Effector CD8-positive, alpha-beta T cell (primary cell): ENCODE results near the gene STEAP4.
"Not testable (repeated sequence)": the region's sequence is repeated elsewhere in the genome, so short reads cannot be mapped to it uniquely, and the experiment has no call there.

Experiments
- DNase-seq: peaks from one replicate; lab custom pipeline; 2025; lab: John Stamatoyannopoulos, UW

Gene STEAP4

DNA sequence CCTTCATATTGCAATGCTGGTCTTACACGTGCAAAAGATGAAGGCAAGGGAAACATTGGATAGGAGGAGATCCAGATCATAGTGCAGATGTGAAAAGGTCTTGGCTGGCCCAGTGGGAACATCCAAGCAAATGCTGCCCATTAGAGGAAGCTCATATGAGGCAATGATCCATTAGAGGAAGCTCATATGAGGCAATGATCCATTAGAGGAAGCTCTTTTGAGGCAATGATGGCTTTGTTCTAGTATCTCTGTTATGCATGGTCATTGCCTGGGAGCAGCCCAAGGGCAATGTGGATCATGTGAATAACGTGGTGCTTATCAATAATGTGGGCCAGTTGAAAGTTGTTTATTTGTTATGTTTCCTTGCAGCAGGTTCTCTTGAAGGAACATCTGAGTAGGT, 37.8 kb downstream of the STEAP4 start:
- no peak for DNase-seq

DNA sequence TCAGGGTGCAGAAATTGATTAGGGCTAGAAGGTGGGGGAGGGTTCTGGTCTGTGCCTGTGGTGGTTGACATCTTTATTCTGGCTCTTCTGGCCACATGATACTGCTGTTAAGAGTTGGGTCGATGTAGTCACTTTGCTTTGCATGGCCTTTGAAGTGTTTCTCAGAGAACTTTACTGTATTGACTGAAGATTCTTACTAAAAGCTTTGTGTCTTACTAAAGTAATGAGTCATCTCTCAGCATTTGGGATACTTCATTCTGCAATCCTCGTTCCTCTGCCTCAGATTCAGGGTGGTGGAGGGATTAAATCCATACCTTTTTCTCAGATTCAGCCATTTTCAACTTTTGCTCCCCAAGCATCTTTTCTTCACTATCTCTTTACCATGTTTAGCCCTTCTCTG, 38.6 kb downstream of the STEAP4 start:
- DNase-seq = no peak

DNA sequence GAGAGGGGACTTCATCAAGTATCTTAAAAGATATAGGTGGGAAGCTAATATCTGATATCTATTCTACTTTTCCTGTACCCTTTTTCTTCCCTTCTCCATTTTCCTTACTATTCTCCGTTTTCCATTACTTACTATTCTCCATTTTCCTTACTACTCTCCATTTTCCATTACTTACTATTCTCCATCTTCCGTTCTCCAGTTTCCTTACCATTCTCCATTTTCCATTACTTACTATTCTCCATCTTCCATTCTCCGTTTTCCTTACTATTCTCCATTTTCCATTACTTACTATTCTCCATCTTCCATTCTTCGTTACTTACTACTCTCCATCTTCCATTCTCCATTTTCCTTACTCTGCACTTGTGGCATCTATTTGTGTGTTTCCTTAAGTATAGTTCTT, 39.3 kb downstream of the STEAP4 start:
- DNase-seq = no peak

DNA sequence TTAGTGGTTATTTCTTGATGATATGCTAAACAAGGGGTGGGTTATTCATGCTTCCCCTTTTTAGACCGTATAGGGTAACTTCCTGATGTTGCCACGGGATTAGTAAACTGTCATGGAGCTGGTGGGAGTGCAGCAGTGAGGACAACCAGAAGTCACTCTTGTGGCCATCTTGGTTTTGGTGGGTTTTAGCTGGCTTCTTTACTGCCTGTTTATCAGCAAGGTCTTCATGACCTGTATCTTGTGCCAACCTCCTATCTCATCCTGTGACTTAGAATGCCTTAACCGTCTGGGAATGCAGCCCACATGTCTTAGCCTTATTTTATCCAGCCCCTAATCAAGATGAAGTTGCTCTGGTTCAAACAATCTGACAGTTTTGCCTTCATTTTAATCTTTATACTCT, 41.7 kb downstream of the STEAP4 start:
- not testable (repeated sequence) for DNase-seq

DNA sequence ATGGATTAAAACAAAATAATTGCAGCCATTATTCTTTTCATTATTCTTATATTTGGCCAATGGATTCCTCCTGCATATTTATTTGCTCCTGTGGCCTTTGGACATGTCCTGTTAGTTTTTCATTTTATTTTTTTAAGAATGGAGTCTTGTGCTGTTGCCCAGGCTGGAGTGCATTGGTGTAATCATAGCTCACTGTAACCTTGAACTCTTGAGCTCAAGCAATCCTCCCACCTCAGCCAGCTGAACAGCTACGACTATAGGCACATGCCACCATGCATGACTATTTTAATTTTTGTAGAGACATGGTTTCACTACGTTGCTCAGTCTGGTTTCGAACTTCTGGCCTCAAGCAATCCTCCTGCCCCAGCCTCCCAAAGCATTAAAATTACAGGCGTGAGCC, 44.1 kb downstream of the STEAP4 start:
- no peak for DNase-seq

DNA sequence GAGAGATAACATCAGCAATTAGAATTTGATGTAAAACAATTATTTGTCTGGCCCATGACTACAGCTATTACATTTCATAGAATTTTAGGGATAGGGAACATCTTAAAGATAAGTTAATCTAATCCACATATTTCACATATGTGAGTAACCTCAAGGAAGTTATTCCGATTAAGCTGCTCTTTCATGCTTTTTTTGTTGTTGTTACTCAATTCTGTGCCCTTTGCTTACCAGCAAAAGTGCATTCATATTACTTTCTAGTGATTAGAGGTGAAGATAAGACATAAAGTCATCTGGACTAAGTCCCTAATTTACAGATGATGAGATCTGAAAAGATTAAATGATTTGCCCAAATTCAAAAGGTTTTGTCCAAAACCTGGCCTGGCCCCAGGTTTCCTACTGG, 46.0 kb downstream of the STEAP4 start:
- DNase-seq = no peak

DNA sequence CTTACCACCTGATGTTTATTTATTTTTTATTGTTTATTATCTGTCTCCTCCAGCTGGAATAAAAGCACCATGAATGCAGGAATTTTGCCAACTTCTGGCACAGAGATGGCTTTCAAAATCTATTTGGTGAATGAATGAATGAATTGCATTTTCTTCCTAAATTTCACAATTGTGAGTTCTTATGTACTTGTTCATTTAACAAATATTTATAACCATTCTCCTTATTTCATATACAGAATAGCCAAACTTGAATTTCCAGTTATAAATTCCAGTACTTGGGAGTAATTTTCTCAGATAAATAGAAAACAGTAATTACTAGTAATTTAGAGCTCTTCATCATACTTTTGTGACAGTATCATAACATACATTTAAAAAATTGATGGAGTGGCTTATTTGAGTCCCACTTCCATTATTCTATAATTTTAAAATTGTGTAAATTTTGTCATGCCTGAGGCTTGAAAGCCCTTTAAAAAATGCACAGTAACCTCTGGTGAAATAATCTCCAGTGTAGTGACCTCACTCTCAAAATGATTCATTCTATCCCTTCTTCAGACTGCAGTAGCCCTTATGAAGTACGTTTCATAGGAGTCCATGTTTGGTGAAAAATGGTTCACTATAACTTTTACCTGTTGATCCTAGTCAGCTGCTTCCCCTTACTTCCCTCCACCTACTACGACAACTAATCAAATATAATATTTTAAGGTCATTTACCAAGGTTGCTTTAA, 46.9 kb downstream of the STEAP4 start:
- no peak for DNase-seq

DNA sequence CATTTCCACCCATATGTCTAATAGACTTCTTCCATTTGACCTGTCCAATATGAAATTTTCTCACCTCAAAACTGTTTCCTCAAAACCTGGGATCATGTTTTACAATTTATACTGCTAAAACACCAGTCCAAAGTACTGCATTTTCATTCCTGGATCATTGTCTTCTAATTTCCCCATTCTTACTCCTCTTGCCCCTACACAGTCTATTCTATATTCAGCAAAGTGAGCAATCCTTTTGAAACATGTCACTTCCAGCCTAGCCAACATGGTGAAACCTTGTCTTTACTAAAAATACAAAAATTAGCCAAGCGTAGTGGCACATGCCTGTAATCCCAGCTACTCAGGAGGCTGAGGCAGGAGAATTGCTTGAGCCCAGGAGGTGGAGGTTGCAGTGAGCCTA, 48.4 kb downstream of the STEAP4 start:
- not testable (repeated sequence) for DNase-seq

DNA sequence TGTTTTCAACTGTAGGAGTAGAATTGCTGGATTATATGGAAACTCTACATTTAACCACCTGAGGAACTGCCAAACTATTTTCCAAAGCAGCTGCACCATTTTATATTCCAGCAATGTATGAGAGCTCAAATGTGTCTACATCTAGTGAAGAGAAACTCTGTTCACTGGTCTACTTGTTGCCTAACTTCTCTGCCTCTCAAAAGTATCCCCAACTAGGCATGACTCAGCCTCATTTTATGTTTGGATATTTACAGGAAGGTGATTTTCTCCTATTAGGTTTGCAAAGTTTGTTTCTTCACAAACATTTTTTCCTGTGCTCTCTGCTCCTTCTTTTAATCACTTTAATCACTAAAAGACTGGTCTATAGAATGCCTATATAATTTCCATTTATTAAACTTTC, 49.8 kb downstream of the STEAP4 start:
- DNase-seq = no peak

DNA sequence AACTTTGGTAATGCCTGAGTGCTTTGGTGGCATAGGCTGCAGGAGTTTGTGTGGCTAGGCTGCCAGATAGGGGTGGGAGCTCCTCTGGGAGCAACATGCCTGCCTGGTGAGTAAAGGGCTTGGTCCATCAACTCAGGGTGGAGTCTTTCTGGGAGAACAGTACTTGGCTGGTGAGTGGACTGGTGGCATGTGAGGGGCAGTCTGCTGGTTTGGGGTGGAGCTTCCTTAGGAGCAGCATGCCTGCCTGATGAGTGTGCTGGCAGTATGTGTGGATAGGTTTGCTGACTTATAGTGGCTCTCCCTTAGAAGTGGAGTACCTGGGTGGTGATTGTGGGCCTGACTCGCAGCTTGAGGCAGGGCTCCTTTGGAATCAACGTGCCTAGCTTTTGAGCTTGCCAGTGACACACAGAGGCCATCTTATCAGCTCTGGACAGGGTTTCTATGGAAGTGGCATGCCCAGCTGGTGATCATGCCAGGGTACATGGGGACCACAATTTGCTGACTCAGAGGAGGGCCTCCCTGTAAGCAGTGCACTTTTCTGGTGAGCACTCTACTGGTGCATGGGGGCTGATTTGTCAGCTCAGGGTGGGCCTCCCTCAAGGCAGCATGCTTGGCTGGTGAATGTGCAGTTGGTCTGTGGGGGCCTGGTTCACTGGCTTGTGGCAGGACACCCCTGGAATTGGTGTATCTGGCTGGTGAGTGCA, 51.8 kb downstream of the STEAP4 start:
- no peak for DNase-seq

DNA sequence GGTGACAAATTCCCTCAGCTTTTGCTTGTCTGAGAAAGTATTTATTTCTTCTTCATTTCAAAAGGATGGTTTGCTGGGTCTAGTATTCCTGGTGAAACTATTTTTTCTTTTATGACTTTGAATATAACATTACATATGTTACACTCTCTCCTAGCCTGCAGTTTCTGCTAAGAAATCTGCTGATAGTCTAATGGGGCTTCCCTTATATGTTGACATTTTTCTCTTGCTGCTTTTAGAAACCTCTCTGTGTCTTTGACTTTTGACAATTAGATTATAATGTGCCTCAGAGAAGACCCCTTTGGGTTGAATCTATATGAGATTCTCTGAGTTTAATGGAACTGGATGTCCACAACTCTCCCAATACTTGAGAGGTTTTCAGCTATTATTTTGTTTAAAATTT, 53.1 kb downstream of the STEAP4 start:
- no peak for DNase-seq

DNA sequence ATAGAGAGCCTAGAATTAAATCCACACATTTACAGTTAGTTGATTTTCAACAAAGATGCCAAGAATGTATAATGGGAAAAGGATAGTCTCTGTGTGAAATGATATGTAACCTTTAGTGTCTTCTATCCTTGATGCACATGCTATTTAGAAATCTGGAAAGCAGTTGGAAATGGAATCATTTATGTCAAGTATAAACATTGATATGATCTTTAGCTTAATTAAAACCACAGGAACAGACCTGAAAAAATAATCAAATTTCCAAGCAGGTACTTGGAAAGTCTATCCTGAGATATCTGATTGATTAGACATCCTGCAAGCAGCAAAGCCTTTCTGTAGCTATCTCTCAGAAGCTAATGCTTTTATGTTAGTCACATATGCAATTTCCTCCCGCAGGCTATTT, 62.4 kb downstream of the STEAP4 start:
- DNase-seq = no peak

DNA sequence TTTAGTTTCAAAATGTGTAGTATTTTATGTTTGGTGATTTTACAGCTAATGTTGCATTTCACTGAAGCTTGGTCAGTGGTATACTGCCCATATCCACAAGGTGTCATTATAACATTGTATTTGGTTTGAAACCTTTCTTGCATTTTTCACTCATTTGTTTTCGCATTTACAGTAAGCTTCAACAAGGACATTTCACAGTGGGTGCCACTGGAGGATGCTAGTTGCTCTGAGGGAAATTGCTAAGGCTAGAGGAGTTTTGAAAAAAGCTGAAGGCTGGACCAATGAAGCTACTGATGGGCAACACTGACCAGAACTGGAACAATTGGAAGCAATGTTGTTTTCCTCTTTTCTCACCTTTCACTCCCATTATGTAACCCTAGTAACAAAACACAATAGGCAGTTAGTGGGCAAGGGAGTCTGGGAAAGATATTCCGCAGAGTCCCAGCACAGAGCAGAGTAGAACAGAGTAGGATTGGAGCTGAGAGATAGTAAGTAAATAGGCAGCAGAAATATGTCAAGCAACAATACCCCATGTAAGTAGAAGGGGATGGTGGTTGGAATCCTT, 63.3 kb downstream of the STEAP4 start:
- DNase-seq = no peak

DNA sequence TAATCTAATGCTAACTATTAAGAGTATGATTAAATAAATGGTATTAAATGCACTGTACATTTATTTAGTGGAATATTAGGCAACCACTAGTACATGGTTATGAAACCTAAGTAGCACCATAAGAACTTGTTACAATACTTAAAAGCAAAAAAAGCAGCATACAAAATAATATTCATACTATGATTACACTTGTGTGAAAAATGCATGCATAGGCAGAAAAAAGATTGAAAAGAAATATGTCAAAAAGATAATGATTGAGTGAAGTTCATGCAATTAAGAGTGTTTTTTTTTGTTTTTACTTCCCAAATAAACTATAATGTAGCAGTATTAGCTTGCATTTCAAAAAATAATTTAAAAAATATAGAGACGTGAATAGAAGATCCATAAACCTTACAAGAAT, 66.8 kb downstream of the STEAP4 start:
- no peak for DNase-seq

DNA sequence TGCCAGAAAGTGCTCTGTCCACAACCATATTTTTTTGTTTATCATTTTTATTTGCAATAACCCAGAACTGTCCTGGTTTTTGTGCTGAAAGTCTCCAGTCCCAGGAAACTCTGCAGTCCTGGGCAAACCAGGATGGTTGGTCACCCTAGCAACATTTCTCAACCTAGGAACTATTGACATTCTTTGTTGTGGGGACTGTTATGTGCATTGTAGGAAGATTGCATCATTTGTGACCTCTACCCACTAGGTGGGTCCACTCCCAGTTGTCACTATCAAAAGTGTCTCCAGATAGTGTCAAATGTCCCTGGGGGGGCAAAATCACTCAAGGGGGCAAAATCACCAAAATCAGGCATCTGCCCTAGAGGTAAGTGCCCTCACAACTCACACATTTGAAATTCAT, 72.9 kb downstream of the STEAP4 start:
- no peak for DNase-seq

DNA sequence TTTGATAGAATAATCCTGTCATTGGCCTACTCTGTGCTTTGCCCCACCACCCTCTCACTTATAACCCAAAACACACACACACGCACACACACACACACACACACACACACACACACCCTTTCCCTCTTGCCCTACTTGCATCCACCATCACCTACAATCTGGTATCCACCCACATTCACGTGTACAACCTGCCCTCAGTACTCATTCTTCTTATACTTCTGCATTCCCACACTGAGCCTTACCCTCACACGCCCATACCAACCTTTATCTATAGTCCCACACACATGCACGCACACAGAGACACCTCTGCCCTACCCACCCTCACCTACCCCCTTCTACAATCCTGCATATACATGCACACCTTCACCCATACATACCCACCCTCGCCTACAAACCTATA, 76.0 kb downstream of the STEAP4 start:
- no peak for DNase-seq

DNA sequence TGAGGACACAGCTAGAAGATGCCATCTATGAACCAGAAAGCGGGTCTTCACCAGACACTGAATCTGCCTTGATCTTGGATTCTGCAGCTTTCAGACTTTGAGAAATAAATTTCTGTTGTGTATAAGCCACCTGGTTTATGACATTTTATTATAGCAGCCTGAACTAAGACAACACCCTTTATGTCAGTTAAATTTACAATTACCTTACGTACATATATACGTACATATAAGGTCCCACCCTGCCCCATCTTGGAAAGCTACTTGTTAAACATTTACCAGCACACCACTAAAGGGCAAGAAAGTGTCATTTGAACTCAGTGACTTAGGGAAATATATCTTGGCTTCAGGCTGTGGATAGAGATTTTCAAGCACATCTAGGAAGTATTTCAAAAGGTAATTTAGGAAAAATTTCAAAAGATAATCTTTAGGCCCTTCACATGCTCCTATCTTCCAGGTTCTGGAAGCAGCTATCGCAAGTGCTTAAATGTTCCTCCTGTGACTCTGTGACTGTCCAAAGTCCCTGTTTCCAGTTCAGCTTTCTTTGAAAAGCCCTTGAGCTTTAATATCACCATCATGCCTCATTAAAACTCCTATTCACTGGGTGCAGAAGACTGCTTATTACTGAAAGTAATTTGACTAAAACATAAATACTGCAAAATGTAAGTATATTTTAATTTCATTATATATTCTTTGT, 77.2 kb downstream of the STEAP4 start:
- no peak for DNase-seq

DNA sequence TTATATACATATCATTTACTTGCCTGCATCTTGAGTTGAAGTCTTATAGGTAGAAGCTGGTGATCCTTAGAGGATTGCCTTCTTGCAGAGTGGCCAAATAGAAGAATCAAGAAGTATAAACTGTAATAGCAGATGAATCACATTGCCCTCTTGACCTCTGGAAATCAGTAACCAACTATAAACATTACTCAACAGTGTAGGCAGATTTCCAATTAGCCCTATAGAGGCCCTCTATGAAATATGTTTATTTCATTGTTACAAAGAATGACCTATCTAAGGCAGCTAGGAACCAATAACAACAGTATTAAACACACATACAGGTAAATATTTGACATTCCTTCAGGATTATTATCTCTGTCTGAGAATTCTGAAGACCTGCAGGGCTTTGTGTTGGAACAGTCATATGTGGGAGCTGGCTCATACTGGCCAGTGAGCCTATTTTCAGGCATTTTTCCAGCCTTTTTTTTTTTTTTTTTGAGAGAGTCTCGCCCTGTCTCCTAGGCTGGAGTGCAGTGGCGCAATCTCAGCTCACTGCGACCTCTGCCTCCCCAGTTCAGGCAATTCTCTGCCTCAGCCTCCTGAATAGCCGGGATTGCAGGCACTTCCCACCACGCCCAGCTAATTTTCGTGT, 79.7 kb downstream of the STEAP4 start:
- DNase-seq = no peak

DNA sequence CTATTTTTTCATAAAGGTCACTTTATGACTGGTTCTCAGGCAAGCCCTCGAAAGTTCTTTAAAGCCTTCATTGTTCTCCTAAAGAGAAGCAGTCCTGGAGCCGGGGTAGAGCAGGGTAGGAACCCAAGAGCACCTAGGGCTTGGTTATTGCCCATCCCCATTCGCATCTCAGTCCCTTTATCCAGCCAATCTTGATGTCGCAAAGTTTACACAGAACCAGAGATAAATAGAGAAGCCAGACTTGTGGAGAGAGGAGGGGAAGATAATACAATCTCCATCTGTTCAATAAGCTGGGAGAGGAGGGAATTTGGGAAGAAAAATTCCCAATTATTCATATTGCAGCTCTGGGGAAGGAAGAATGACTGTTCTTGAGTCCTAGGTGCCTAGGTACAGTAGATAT, 80.5 kb downstream of the STEAP4 start:
- DNase-seq = no peak

DNA sequence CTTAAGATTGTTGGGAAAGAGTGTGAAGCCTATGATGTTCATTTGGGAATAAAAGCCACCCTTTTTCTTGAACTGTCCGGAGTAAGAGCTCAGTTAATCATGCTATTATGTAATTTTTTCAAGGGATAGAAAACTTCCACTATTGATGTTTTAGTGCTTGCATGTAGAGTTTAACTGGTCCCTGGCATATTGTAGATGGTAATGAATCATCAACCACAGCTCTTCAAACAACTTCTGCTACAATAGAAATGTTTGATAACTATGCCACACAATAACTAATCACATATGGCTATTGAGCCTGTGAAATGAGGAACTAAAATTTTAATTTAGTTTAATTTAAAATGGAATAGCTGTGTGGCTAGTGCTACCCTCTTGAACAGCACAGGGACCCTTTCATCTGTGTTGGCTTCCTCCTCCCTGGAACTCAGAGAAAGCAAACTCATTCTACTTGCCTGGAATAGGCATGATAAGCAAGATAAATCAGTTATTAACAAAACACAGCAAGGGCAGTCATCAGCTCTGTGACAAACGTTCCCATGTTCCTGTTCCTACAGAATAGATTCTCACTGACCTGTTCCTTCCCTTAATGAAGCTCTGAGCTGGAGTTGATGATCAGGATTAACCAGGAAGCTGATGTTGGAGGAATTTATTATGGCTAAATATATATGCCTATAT, 82.0 kb downstream of the STEAP4 start:
- no peak for DNase-seq

DNA sequence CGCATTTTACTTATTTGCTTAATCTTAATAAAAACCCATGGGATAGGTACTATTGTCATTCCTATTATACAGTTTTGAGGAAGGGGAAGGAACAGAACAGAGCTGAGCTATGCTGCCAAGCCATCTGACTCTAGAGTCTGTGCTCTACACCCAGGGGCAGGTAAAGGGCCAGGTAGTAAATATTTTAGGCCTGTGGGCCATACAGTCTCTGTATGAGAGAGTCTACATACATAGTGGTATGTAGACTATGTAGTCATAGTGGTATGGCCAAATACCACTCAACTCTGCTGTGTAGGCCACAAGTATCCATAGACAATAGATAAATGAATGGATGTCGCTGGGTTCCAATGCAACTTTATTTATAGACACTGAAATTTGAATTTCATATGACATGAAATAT, 83.4 kb downstream of the STEAP4 start:
- no peak for DNase-seq
